RWPE2 (cell line): ENCODE measurements around the gene PRAME.

Experiments used
- ATAC-seq: fragments of 200-7000 bp; cut with Tn5 transposase; 3 replicates; pipeline ENCODE4 v1.9.1; 2021; ENCODE audit warnings: low read depth
- DNase-seq: peaks from one replicate; pipeline ENCODE4 v3.0.0-alpha.2; 2020; ENCODE audit warnings: low spot score
- H3K27ac ChIP-seq: fragments of 450-650 bp; 2 replicates; pipeline ENCODE4 v1.5.1; 2017; ENCODE audit warnings: mild to moderate bottlenecking; ENCODE audit not compliant: poor library complexity, severe bottlenecking
- H3K27me3 ChIP-seq: fragments of 250-450 bp; sonication (Bioruptor Pico); 2 replicates; pipeline ENCODE4 v1.5.1; 2021; ENCODE audit warnings: mild to moderate bottlenecking, moderate library complexity; ENCODE audit not compliant: insufficient read depth, poor library complexity, severe bottlenecking
- H3K36me3 ChIP-seq: fragments of 250-450 bp; sonication (Bioruptor Pico); 2 replicates; pipeline ENCODE4 v1.5.1; 2020; ENCODE audit warnings: low read depth, mild to moderate bottlenecking, moderate library complexity
- H3K4me1 ChIP-seq: fragments of 250-450 bp; sonication (Bioruptor Pico); 2 replicates; pipeline ENCODE4 v1.5.1; 2021; ENCODE audit warnings: mild to moderate bottlenecking, moderate library complexity; ENCODE audit not compliant: insufficient read depth, poor library complexity, severe bottlenecking
- H3K4me3 ChIP-seq: fragments of 250-450 bp; sonication (Bioruptor Pico); 2 replicates; pipeline ENCODE4 v1.5.1; 2021; ENCODE audit warnings: mild to moderate bottlenecking, moderate library complexity; ENCODE audit not compliant: severe bottlenecking
- H3K9me3 ChIP-seq: fragments of 250-450 bp; sonication (Bioruptor Pico); 2 replicates; pipeline ENCODE4 v1.5.1; 2021; ENCODE audit warnings: mild to moderate bottlenecking, moderate library complexity; ENCODE audit not compliant: severe bottlenecking
- TF ChIP-seq, protein P1 (sequence below): fragments of 450-650 bp; IDR thresholded peaks from one replicate; pipeline ENCODE4 v1.5.1; 2017; ENCODE audit warnings: mild to moderate bottlenecking, moderate library complexity; ENCODE audit not compliant: poor library complexity, severe bottlenecking

The PRAME gene

GRCh38 chr22:22579869-22580604 is 21.0 kb upstream of the PRAME start:
- Histone ChIP-seq H3K36me3 (no peaks in the 10 kb centered on the region), H3K4me3 (no peak overlapping the region), H3K27me3 (peaks cover 19% of the 10 kb centered on the region), H3K9me3 (peaks cover 9% of the 10 kb centered on the region), H3K4me1 (no peaks in the 10 kb centered on the region), H3K27ac (no peak overlapping the region)
- no peak for DNase-seq
- ATAC-seq, result no peak
- TF ChIP-seq, protein P1, sequence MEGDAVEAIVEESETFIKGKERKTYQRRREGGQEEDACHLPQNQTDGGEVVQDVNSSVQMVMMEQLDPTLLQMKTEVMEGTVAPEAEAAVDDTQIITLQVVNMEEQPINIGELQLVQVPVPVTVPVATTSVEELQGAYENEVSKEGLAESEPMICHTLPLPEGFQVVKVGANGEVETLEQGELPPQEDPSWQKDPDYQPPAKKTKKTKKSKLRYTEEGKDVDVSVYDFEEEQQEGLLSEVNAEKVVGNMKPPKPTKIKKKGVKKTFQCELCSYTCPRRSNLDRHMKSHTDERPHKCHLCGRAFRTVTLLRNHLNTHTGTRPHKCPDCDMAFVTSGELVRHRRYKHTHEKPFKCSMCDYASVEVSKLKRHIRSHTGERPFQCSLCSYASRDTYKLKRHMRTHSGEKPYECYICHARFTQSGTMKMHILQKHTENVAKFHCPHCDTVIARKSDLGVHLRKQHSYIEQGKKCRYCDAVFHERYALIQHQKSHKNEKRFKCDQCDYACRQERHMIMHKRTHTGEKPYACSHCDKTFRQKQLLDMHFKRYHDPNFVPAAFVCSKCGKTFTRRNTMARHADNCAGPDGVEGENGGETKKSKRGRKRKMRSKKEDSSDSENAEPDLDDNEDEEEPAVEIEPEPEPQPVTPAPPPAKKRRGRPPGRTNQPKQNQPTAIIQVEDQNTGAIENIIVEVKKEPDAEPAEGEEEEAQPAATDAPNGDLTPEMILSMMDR, result no peak

GRCh38 chr22:22578702-22579424 is 19.8 kb upstream of the PRAME start:
- TF ChIP-seq, protein P1, result no peak
- Histone ChIP-seq H3K36me3 (no peaks in the 10 kb centered on the region), H3K9me3 (peaks cover 9% of the 10 kb centered on the region), H3K27me3 (peaks cover 19% of the 10 kb centered on the region), H3K27ac (no peak overlapping the region), H3K4me3 (no peak overlapping the region), H3K4me1 (no peaks in the 10 kb centered on the region)
- ATAC-seq (peak; percentile 44; the same call in 1 of the 3 replicates), DNase-seq (no peak)

DNA sequence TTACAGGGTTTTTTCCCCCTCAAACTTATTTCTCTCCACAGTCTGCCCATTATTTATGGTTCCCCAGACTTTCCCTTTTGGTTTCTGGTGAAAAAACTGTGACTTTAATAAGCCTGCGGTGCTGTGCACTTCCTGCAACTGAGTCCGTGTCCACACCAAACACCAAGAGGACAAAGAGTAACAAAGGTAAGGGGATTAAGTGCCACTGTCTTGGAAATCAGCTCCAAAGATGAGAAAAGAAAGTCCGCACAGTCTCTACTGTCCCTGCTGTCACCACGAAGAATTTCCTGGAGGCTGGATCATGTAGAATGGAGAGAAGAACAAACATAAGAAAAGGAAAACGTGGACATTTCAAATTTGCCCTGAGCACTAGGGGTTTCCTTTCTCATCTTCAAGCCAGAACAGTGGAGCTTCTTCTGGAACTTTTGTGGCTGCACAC is 17.9 kb upstream of the PRAME start:
- Histone ChIP-seq H3K9me3 (peaks cover 9% of the 10 kb centered on the region), H3K27me3 (peaks cover 6% of the 10 kb centered on the region), H3K4me1 (no peaks in the 10 kb centered on the region), H3K27ac (no peak overlapping the region), H3K36me3 (no peaks in the 10 kb centered on the region), H3K4me3 (no peak overlapping the region)
- ATAC-seq (no peak), DNase-seq (no peak)
- TF ChIP-seq, protein P1, result no peak

DNA sequence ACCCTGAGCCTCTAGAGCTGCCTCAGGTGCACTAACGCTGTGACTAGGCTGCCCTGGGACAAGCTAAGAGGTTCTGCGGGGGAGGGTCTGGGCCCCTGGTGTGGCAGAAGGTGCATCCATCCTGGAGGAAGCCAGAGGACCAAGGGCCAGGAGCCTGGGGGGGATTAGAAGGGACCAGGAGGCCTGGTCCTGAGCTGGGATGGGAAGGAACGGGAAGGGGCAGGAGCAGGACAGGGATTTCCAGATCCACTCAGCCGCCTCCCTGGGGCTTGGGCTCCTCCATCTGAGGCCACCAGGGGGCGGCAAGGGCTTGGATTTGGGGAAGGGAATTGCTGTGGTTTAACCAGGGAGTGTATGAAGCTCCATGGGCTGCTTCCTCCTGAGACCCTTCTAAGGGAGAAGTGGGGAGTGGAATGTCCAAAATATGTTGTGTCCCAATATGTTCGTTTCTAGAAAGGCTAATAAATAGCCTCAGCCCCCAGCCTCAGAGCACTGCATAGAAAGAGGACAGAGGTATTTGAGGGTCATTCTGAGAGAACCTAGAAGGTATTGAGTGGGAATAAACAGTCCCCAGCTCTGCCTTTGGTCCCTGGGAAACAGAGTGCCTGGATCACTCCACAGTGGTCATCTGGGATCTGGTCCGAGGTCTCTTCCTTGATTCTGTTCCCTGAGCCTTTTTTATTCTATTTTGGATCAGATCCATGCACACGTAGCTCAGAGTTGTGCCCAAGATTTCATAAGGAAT is 17.4 kb upstream of the PRAME start:
- Histone ChIP-seq H3K27ac (no peak overlapping the region), H3K36me3 (no peaks in the 10 kb centered on the region), H3K4me1 (no peaks in the 10 kb centered on the region), H3K9me3 (peaks cover 7% of the 10 kb centered on the region), H3K4me3 (no peak overlapping the region), H3K27me3 (peaks cover under 1% of the 10 kb centered on the region)
- TF ChIP-seq, protein P1, result peak; percentile 77
- ATAC-seq (peak; percentile 85), DNase-seq (no peak)
